HCT116 (cell line): ENCODE results near the gene OTOGL. TPM values are rescaled to one million over a fixed set of nuclear protein-coding genes. Genes with fewer than 3 reads are reported as not detected.

Experiments used
- ATAC-seq: fragments of 200-7000 bp; cut with Tn5 transposase; 2 replicates; pipeline ENCODE4 v1.9.1; 2020; ENCODE audit warnings: mild to moderate bottlenecking, moderate library complexity
- BruUV-seq: library from RNA; stranded (reverse); fragments of 400-500 nt; replicated peaks from 2 replicates; lab custom pipeline; 2021; lab: Mats Ljungman, UMichigan
- CTCF ChIA-PET: fragments of 300-600 bp; sonication (Branson Sonifier 250); formaldehyde crosslinking; loops from one replicate; lab custom pipeline; 2021; ENCODE audit warnings: antibody characterized with exemption; lab: Charles Lee
- POLR2A ChIA-PET: fragments of 300-600, 350-600 bp; sonication (Branson Sonifier 250); formaldehyde crosslinking; loops from one replicate; lab custom pipeline; 2021; ENCODE audit warnings: antibody characterized with exemption; lab: Charles Lee
- RAD21 ChIA-PET, 2 experiments: fragments of 300-600 bp; sonication (Branson Sonifier 250); formaldehyde crosslinking; loops; one replicate each; lab custom pipeline; 2023; ENCODE audit warnings: low total read pairs in 2 of 2; ENCODE audit not compliant: uncharacterized antibody in 2 of 2, unreplicated experiment in 2 of 2, low non-redundant PET in 1 of 2; lab: Charles Lee
- DNase-seq: peaks from one replicate; pipeline ENCODE4 v3.0.0-alpha.2; 2010; ENCODE audit warnings: low read depth, low spot score
- H2AFZ ChIP-seq: fragments of 200-600 bp; shearing (Covaris generic), sonication (generic); 2 replicates; pipeline ENCODE4 v1.6.1; 2017; ENCODE audit warnings: low read depth, mixed run types, mixed read lengths, antibody characterized with exemption, low read length; ENCODE audit not compliant: poor library complexity, severe bottlenecking
- H3K27ac ChIP-seq: 2 replicates; pipeline ENCODE4 v1.5.1; 2012; ENCODE audit warnings: low read depth, low read length
- H3K27me3 ChIP-seq: fragments of 200-600 bp; sonication (generic); 2 replicates; pipeline ENCODE4 v1.6.1; 2016; ENCODE audit warnings: mixed run types, low read length, mixed read lengths; ENCODE audit not compliant: insufficient read depth
- H3K36me3 ChIP-seq, 2 experiments: fragments of 200-500 bp in 1 of 2; fragments of 200-600 bp in 1 of 2; sonication (Bioruptor generic) in 1 of 2; sonication (generic) in 1 of 2; 2 replicates each; pipeline versions ENCODE4 v1.5.1 to v1.6.1; 2014 to 2016; ENCODE audit warnings: low read length in 2 of 2, inconsistent platforms in 1 of 2, mixed read lengths in 1 of 2, mixed run types in 1 of 2; ENCODE audit not compliant: insufficient read depth in 2 of 2, control insufficient read depth in 1 of 2
- H3K4me1 ChIP-seq, 2 experiments: fragments of 200-600 bp in 1 of 2; sonication (generic) in 1 of 2; 2 replicates each; pipeline versions ENCODE4 v1.5.1 to v1.6.1; 2012 to 2017; ENCODE audit warnings: low read length in 2 of 2, inconsistent platforms in 1 of 2, mild to moderate bottlenecking in 1 of 2, mixed read lengths in 1 of 2, mixed run types in 1 of 2, moderate library complexity in 1 of 2; ENCODE audit not compliant: insufficient read depth in 2 of 2, control insufficient read depth in 1 of 2
- H3K4me2 ChIP-seq: fragments of 200-600 bp; sonication (generic); 2 replicates; pipeline ENCODE4 v1.6.1; 2017; ENCODE audit warnings: mixed run types, low read length, mixed read lengths
- H3K4me3 ChIP-seq, 2 experiments: fragments of 200-600 bp in 1 of 2; sonication (generic) in 1 of 2; replicated peaks in 1 of 2; 2 replicates each; pipeline ENCODE4 v1.5.1; 2011 to 2016; ENCODE audit warnings: low read length in 2 of 2, control low read depth in 1 of 2, low read depth in 1 of 2, mild to moderate bottlenecking in 1 of 2, mixed read lengths in 1 of 2, mixed run types in 1 of 2
- H3K79me2 ChIP-seq: fragments of 200-600 bp; sonication (generic); 2 replicates; pipeline ENCODE4 v1.6.1; 2017; ENCODE audit warnings: mild to moderate bottlenecking, mixed run types, low read length, moderate library complexity, mixed read lengths; ENCODE audit not compliant: insufficient read depth
- H3K9ac ChIP-seq: fragments of 200-600 bp; sonication (generic); 2 replicates; pipeline ENCODE4 v1.6.1; 2016; ENCODE audit warnings: low read length, mixed read lengths
- H3K9me2 ChIP-seq: fragments of 200-600 bp; sonication (generic), shearing (Covaris generic); 2 replicates; pipeline ENCODE4 v1.6.1; 2017; ENCODE audit warnings: mixed run types, mild to moderate bottlenecking, moderate library complexity; ENCODE audit not compliant: insufficient read depth
- H3K9me3 ChIP-seq, 2 experiments: fragments of 200-500 bp in 1 of 2; fragments of 200-600 bp in 1 of 2; sonication (Bioruptor generic) in 1 of 2; sonication (generic) in 1 of 2; 2 replicates each; pipeline ENCODE4 v1.6.1; 2014 to 2017; ENCODE audit warnings: low read length in 2 of 2, mixed read lengths in 2 of 2, inconsistent platforms in 1 of 2, low read depth in 1 of 2, mild to moderate bottlenecking in 1 of 2, mixed run types in 1 of 2, moderate library complexity in 1 of 2; ENCODE audit not compliant: control insufficient read depth in 1 of 2, insufficient read depth in 1 of 2
- H4K20me1 ChIP-seq: fragments of 200-600 bp; sonication (generic), shearing (Covaris generic); 2 replicates; pipeline ENCODE4 v1.6.1; 2017; ENCODE audit warnings: mixed run types, mild to moderate bottlenecking, moderate library complexity; ENCODE audit not compliant: insufficient read depth
- CBX3 ChIP-seq: IDR thresholded peaks from 2 replicates; pipeline ENCODE4 v1.6.1; 2012; ENCODE audit warnings: low read depth
- FOSL1 ChIP-seq: IDR thresholded peaks from 2 replicates; pipeline ENCODE4 v1.6.1; 2012; ENCODE audit warnings: low read depth
- JUND ChIP-seq: IDR thresholded peaks from 2 replicates; pipeline ENCODE4 v1.6.1; 2012
- MAX ChIP-seq: IDR thresholded peaks from 2 replicates; pipeline ENCODE4 v1.6.1; 2012
- POLR2AphosphoS5 ChIP-seq: IDR thresholded peaks from 2 replicates; pipeline ENCODE4 v1.6.1; 2011; ENCODE audit warnings: mild to moderate bottlenecking, low read depth, low read length, moderate library complexity
- RAD21 ChIP-seq: IDR thresholded peaks from 2 replicates; pipeline ENCODE4 v1.6.1; 2012; ENCODE audit warnings: low read depth, mild to moderate bottlenecking
- SP1 ChIP-seq: IDR thresholded peaks from 2 replicates; pipeline ENCODE4 v1.6.1; 2012; ENCODE audit warnings: low read depth
- ZBTB33 ChIP-seq: IDR thresholded peaks from 2 replicates; pipeline ENCODE4 v1.6.1; 2011; ENCODE audit warnings: mild to moderate bottlenecking, low read length, moderate library complexity; ENCODE audit not compliant: insufficient replicate concordance; ENCODE audit errors: extremely low read depth
- intact Hi-C: fragments of 100-400 bp; cut with micrococcal nuclease; formaldehyde crosslinking; loops from 2 replicates; pipeline ENCODE4 v1.10.0; 2022
- total RNA-seq: library from RNA; stranded (reverse); gene quantifications from one replicate; pipeline ENCODE4 v1.2.1, GENCODE V29; 2021; ENCODE audit not compliant: unreplicated experiment

OTOGL gene
- total RNA-seq, 1 experiment from 2014 or later = not detected

GRCh38 chr12:80268924-80269749 lies 169.8 kb downstream of the OTOGL start:
- ATAC-seq (peak; percentile 91), DNase-seq (peak; percentile 54)
- no peak overlapping the region for H3K9ac ChIP-seq
- H3K9me3 ChIP-seq = no peaks in the 10 kb centered on the region
- H3K27me3 ChIP-seq = no peaks in the 10 kb centered on the region
- ChIA-PET POLR2A (no interaction called here), CTCF (interaction anchor here (1.2 to 5.6 kb wide), 7 partner anchors 9 to 989 kb away, joined by 3 to 80 read pairs (median 8); no protein-coding TSS in a partner anchor), RAD21 (interaction anchor here (0.6 to 3.3 kb wide), 4 partner anchors 74 to 333 kb away, joined by 3 to 19 read pairs (median 5); no protein-coding TSS in a partner anchor)
- H3K4me3 ChIP-seq = peak overlapping the region in 1 of 2 experiments; percentile 1; a peak in 1 of 4 replicates
- no peaks in the 10 kb centered on the region for H3K79me2 ChIP-seq
- peaks cover 9 to 17% of the 10 kb centered on the region in 2 experiments for H3K4me1 ChIP-seq
- no peaks in the 10 kb centered on the region for H3K9me2 ChIP-seq
- H4K20me1 ChIP-seq = no peaks in the 10 kb centered on the region
- no peak for TF ChIP-seq ZBTB33
- TF ChIP-seq POLR2AphosphoS5 = no peak
- peak; percentile 79 for TF ChIP-seq JUND
- no peak for TF ChIP-seq MAX
- peak; percentile 38; the same call in 1 of the 2 replicates for TF ChIP-seq SP1
- no peak for TF ChIP-seq RAD21
- TF ChIP-seq FOSL1 = peak; percentile 90
- 0 out of 2 replicates have a peak, but pooled peaks have one; percentile 33 for TF ChIP-seq CBX3
- intact Hi-C loops = loop anchor here (1.0 to 5.0 kb wide), 3 partner anchors 74 to 861 kb away; no protein-coding TSS in a partner anchor
- peak overlapping the region; percentile 51 for H3K4me2 ChIP-seq
- no TSS peak for BruUV-seq
- peak overlapping the region; percentile 58 for H2AFZ ChIP-seq
- no peak overlapping the region for H3K27ac ChIP-seq
- no peaks in the 10 kb centered on the region for H3K36me3 ChIP-seq
